Ascending aorta (tissue), 2 donors: ENCODE data around the gene SIX6. TPM values are rescaled to one million over a fixed set of nuclear protein-coding genes. Genes with fewer than 3 reads are reported as not detected.
A peak's percentile ranks its signal among the peaks of the same experiment; 100 is the strongest.

Source experiments
- DNase-seq, 2 donors: peaks; one replicate each; pipeline ENCODE4 v3.0.0-alpha.2; 2019; ENCODE audit warnings: low spot score in 2 of 2
- H3K27ac ChIP-seq, 2 donors: fragments of 200-600 bp; sonication (generic); one replicate each; pipeline ENCODE4 v1.5.1; 2016 to 2017; ENCODE audit warnings: mild to moderate bottlenecking in 1 of 2
- H3K27me3 ChIP-seq: fragments of 200-600 bp; sonication (generic); one replicate; pipeline ENCODE4 v1.5.1; 2017
- H3K36me3 ChIP-seq, 2 donors: fragments of 200-600 bp; sonication (generic); one replicate each; pipeline ENCODE4 v1.5.1; 2016
- H3K4me1 ChIP-seq, 2 donors: fragments of 200-600 bp; sonication (generic); one replicate each; pipeline ENCODE4 v1.5.1; 2016 to 2017; ENCODE audit warnings: mild to moderate bottlenecking in 1 of 2
- H3K4me3 ChIP-seq, 2 donors: fragments of 200-600 bp; sonication (generic); one replicate each; pipeline ENCODE4 v1.5.1; 2016 to 2017; ENCODE audit warnings: mild to moderate bottlenecking in 1 of 2
- H3K9me3 ChIP-seq, 2 donors: fragments of 200-600 bp; sonication (generic); one replicate each; pipeline ENCODE4 v1.5.1; 2016
- intact Hi-C: fragments of 100-400 bp; cut with DNase I; formaldehyde crosslinking; loops from one replicate; pipeline ENCODE4 v1.15.1; 2023
- total RNA-seq: library from RNA; depleted of rRNA; stranded (reverse); fragments of >200 nt; gene quantifications from one replicate; pipeline ENCODE4 v1.1.0, GENCODE V29; 2016
- TF ChIP-seq, protein P1 (sequence below), 3 experiments: fragments of 200-600 bp in 2 of 3; fragments of 450-650 bp in 1 of 3; sonication (generic) in 2 of 3; IDR thresholded peaks; one replicate each; pipeline ENCODE4 v1.5.1; 2016 to 2019; ENCODE audit warnings: antibody characterized with exemption in 3 of 3, mild to moderate bottlenecking in 1 of 3, moderate library complexity in 1 of 3

The SIX6 gene
- total RNA-seq, 1 donor from 2014 or later, result not detected

DNA sequence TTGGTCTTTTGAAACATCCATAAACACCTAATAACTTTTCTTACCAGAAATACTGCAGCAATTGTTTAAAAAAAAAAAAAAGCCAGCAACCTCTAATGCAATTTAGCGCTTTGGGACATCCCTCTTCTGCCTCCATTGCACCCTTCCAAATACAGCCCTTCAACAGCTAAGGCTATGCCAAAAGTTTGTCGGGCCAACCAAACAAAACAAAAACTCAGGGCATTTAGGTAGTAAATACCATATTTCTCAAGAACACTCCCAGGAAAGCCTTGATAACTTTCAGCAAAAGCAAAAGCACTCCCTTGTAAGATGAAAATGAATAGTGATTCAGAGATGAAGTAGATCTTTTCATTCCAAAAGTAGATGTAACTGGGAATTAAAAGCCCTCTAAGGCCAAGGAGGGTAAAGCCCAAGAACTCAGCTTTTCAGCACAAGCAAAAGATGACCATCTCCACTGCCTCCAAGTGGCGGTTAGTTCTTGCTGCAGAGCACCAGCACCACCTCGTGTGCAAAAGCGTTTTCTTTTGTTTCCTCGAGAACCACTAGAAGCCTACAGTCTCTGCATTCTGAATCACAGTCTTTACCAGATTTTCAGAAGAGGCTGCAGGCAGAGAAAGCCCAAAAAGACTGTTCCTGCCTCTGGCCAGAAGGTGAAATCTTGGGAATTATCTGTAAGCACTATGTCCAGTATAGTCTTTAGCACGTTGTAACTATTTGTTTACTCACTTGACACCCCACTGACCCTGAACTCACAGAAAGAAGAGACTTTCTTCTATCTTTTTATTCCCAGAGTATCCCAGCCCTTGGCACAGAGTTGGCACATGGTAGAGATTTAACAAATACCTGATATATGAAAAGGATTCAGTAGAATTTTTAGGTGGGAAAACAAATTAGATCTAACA, 53.1 kb downstream of the SIX6 start:
- peak in 1 of 2 donors; percentile 78 for DNase-seq
- H3K4me1 ChIP-seq, result peaks cover 0 to 10% of the 10 kb centered on the region in 2 donors
- H3K27ac ChIP-seq, result no peak overlapping the region
- no peaks in the 10 kb centered on the region for H3K9me3 ChIP-seq
- TF ChIP-seq, protein P1, sequence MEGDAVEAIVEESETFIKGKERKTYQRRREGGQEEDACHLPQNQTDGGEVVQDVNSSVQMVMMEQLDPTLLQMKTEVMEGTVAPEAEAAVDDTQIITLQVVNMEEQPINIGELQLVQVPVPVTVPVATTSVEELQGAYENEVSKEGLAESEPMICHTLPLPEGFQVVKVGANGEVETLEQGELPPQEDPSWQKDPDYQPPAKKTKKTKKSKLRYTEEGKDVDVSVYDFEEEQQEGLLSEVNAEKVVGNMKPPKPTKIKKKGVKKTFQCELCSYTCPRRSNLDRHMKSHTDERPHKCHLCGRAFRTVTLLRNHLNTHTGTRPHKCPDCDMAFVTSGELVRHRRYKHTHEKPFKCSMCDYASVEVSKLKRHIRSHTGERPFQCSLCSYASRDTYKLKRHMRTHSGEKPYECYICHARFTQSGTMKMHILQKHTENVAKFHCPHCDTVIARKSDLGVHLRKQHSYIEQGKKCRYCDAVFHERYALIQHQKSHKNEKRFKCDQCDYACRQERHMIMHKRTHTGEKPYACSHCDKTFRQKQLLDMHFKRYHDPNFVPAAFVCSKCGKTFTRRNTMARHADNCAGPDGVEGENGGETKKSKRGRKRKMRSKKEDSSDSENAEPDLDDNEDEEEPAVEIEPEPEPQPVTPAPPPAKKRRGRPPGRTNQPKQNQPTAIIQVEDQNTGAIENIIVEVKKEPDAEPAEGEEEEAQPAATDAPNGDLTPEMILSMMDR (IDR thresholded peaks at IDR 0.05), result peak; percentile 34 to 72 (median 66)
- intact Hi-C loops, result loop anchor here (2.0 kb wide), 1 partner anchor 211 kb away; no protein-coding TSS in a partner anchor
- H3K27me3 ChIP-seq, result no peaks in the 10 kb centered on the region
- no peaks in the 10 kb centered on the region for H3K36me3 ChIP-seq
- no peak overlapping the region for H3K4me3 ChIP-seq

Other genes starting within 250 kb of the SIX6 start
- 7.9 TPM for gene C14orf39, start 23.1 kb upstream of the SIX6 start, total RNA-seq
- 1.1 TPM for gene SIX1, start 140.3 kb downstream of the SIX6 start, total RNA-seq
- gene SIX4, start 215.2 kb downstream of the SIX6 start, total RNA-seq, result 1.4 TPM
- 37.5 TPM for gene MNAT1, start 225.6 kb downstream of the SIX6 start, total RNA-seq